ENCODE data around the gene SLC41A2.

- no peak for TF ChIP-seq CTCF (IDR thresholded peaks at IDR 0.05)
- TF ChIP-seq POLR2A (IDR thresholded peaks at IDR 0.05) = no peak
These were observed 22.2 kb downstream of the SLC41A2 start for GRCh38 chr12:104935886-104936285.

All from heart left ventricle (tissue), 13 donors.